GM18868 (cell line): ENCODE data around the gene LASP1NB.
"Not testable (repeated sequence)": the region's sequence is repeated elsewhere in the genome, so short reads cannot be mapped to it uniquely, and the experiment has no call there.

Experiments
- ATAC-seq: cut with Tn5 transposase; IDR thresholded peaks from one replicate; pipeline ENCODE4 v1.9.1; 2021; ENCODE audit warnings: mild to moderate bottlenecking, moderate library complexity; ENCODE audit not compliant: unreplicated experiment

LASP1NB gene

DNA sequence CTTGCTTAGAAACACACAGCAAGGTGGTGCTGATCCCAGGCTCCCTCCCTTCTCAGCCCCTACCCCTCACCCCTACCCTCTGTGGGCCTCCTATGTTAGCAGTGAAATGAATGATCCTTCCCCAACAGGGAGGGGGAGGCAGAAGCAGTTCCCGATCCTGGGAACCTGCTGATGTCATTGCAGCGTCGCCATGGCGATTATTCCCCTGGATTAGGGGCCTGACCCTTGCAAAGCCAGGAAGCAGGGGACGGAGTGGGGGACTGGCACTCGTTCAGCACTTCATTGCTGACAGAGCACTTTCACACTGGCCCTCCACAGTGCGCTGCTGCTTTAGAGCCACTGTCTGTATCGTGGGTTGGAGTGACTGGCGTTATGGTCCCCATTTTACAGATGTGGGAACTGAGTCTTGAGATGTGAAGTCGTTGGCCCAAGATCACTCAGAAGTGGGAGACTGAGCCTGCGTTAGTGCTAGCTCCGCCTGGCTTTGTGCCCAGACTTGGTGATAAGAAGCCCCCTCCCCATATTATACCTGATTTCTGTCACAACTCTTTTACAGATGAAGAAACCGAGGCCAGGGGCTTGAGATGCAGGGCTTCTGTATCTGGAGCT is 29.0 kb upstream of the LASP1NB start:
- ATAC-seq, result no peak

- ATAC-seq, result no peak
These were observed 28.2 kb upstream of the LASP1NB start for GRCh38 chr17:38897176-38897575.

- no peak for ATAC-seq
These were observed 27.6 kb upstream of the LASP1NB start for GRCh38 chr17:38897671-38898290.

DNA sequence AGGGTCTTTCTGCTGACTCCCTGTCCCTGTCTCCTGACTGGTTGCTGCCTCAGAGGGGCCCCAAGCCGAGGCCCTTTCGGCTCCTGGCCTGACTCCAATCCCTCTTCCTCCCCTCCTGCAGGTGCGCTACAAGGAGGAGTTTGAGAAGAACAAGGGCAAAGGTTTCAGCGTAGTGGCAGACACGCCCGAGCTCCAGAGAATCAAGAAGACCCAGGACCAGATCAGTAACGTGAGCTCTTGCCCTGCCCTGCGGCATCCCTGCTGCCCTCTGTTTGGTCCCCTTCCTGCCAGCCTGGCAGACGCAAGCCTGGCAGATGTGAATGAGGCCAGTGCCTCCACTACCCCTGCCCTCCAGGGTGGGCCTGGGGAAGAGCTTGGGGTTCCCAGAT is 27.1 kb upstream of the LASP1NB start:
- ATAC-seq, result no peak

DNA sequence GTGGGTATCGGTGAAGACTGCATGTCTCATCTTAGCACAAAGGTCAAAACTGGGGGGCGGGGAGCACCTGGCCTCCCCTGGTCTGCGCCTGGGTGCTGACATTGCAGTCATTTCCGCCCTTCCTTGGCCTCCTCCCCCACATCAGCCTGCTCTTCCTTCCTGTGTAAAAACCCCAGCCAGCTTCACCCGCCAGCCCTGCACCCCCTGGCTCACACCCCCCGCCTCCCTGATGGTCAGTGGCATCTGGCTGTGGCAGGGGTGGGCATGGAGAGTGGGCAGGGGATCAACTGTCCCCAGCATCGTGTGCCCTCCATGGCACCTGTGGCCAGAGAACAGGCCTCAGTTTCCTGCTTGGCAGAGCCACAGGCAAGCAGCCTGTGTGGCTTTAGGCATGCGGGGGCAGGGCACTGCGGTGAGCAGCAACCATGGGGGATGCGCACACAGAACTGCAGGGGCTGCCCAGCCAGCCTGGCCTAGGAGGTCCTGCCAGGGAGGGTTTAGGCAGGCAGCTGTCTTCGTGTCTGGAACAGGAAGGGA is 26.5 kb upstream of the LASP1NB start:
- ATAC-seq, result peak; percentile 74

DNA sequence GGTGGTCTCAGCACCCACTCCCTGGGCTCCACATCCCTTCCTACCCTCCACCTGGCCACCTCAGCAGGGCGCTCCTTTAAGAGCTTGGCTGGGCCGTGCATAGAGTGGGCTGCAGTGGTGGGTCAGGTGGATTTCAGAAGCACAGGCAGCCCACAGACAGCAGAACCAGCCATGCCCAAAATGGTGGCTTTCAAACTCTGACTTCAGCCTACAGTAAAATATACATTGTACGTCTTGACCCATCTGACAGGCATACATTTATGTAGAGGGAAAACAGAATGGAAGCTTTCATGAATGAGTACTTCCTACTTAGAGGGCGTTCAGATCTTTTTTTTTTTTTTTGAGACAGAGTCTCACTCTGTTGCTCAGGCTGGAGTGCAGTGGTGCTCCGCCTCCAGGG is 26.0 kb upstream of the LASP1NB start:
- ATAC-seq, result no peak

DNA sequence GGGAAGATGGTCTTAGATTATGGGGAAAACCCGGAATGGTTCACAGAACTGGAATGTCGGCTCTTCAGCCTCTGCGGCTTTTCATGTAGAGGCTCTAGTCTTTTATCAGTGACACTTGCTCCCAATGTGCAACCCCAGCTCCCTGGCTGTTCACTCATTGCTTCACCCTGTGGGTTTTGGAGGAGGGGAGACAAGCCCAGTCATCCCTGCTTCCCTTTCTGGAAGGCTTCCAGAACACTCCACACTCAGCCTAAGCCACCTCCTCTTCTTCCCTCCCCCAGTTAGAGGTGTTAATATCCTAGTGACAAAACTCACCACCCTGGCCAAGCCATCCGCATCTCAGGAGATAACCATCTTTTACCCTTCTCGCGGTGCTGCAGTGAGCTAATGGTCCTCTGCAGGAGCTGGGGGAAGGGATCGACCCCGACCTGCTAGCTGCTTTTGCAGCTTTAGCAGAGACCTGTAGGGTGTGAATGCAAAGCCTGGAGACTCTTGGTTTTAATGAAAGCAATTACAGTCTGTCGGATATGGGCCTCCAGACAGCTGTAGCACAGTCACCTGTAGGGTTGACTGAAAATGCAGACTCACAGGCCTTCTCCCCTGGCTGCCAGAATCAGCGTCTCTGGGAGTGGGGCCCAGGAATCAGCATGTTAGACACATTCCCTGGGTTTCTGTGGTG is 24.3 kb upstream of the LASP1NB start:
- no peak for ATAC-seq

- ATAC-seq, result no peak
These were observed 22.0 kb upstream of the LASP1NB start for GRCh38 chr17:38903404-38903803.

DNA sequence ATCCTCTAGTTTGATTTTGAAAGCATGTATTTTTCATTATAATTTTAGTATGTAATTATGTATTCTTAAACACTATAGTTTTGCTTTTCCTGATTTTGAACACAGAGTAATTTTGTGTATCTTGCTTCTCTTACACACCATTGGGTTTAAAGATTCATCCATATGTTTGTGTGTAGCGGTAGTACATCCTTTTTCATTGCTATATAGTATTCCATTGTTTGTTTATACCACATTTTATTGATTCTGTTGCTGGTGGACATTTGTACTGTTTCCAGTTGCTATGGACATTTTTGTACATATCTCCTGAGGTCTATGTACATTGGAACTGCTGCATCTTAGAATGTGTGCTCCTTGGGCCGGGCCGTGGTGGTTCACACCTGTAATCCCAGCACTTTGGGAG is 20.5 kb upstream of the LASP1NB start:
- ATAC-seq, result no peak

DNA sequence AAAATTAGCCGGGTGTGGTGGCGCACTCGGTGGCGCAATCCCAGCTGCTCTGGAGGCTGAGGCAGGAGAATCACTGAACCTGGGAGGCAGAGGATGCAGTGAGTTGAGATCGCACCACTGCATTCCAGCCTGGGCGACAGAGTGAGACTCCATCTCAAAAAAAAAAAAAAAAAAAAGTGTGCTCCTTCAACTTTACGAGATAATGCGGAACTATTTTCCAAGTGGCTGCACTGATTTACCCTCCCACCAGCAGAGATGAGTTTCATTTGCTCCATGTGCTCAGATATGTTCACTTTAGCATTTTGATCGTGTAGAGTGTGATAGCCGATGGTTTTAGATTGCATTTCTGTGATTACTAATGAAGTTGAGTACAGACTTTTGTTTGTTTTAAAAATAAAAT is 20.0 kb upstream of the LASP1NB start:
- no peak for ATAC-seq

- ATAC-seq, result no peak
These were observed 18.8 kb upstream of the LASP1NB start for GRCh38 chr17:38906460-38907228.

DNA sequence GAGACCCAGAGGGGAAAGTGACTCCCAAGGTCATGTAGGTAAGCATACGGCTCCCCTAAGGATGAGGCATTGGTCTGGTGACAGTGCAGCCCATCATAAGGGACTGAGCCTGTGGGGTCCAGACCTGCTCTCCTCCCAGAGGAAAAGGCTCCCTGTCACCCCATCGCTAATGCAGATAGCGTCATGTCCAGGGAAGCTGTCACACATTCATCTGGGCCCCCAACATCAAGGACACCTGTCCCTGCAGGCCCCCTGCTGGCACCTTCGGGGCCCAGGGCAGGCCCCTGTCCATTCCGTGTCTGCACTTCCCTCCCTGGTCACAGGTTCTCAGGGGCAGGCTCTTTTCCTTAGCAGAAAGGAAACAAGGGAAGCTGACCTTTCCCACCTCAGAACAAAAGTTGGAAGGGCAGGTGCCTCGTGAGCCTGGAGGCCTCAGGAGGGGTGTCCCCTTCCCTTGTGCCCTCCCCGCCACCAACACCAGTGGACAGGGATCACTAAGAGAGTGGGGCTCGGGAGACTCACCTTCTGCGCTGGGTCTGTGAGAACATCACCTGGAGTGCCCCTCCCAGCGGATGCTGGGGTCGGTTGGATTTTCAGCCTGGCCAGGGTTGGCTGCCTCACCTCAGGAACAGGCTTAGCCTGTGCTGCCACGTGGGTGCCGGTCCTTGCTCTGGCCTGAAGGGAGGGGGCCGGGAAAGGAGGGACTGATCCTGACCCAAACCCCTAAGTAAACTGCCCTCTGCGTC is 17.3 kb upstream of the LASP1NB start:
- no peak for ATAC-seq

DNA sequence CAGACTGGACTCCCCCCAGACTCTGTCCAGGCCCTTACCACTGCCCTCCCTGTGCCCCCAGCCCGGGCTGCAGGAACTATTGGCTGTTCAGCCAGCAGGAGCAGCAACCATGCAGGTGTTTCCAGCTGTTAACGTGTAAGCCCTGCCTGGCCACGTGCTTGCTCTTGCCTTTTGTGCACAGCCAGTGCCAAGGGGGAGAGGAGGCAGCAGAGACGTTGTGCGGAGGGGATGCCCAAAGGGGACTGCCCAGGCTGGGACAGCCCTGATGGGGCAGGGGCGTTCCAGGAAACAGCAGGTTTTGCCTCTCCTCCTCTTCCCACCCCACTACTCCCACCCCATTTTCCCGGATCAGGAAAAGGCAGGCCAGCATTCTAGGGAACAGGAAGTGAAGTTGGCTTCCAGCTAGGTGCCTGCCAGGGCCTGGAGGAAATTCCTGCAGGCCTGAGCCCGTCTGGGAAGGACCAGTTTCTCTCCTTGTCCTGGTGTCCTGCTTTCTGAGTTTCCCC is 16.7 kb upstream of the LASP1NB start:
- ATAC-seq, result peak; percentile 45

DNA sequence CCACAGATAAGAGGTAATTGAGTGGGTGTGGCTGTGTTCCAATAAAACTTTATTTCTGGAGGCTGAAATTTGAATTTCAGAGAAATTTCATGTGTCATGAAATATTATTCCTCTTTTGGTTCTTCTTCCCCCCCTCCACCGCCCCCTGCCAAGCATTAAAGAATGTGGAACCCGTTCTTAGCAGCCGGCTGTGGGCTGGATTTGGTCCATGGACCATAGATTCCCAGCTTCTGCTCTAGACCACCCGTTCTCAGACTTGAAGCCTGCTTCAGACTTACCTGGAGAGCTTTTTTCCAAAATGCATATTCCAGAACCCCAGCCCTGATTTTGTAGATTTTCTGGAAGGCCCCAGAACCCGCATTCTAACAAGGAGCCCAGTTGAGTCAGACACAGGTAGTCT is 15.1 kb upstream of the LASP1NB start:
- no peak for ATAC-seq

- ATAC-seq, result no peak
These were observed 14.2 kb upstream of the LASP1NB start for GRCh38 chr17:38911081-38911730.

DNA sequence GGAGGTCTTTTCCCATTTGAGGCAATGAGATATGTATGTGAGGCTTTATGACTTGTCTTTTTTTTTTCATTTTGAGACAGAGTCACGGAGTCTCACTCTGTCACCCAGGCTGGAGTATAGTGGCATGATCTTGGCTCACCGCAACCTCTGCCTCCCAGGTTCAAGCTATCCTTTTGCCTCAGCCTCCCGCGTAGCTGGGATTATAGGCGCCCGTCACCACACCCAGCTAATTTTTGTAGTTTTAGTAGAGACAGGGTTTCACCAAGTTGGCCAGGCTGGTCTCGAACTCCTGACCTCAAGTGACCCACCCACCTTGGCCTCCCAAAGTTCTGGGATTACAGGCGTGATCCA is 13.7 kb upstream of the LASP1NB start:
- ATAC-seq, result not testable (repeated sequence)

- ATAC-seq, result no peak
These were observed 13.1 kb upstream of the LASP1NB start for GRCh38 chr17:38912221-38912813.

GRCh38 chr17:38914741-38915638 is 10.4 kb upstream of the LASP1NB start:
- ATAC-seq, result no peak

GRCh38 chr17:38915639-38915995 is 9.8 kb upstream of the LASP1NB start:
- ATAC-seq, result no peak
